ENCODE measurements around the gene CASP10. TPM values are rescaled to one million over a fixed set of nuclear protein-coding genes. Genes with fewer than 3 reads are reported as not detected.

Gene CASP10
- total RNA-seq, 1 donor from 2014 or later: 2.6 TPM

GRCh38 chr2:201150454-201151020, 32.4 kb upstream of the CASP10 start:
- Histone ChIP-seq H3K4me3 (ENCODE audit: low read depth, low read length) (no peak overlapping the region), H3K36me3 (ENCODE audit: control insufficient read depth, insufficient read depth, low read length) (peaks cover 17% of the 10 kb centered on the region), H3K27me3 (ENCODE audit: control insufficient read depth, insufficient read depth, low read length) (no peaks in the 10 kb centered on the region)
- DNase-seq (ENCODE audit: low read depth) (no peak), FAIRE-seq (no peak)
- TF ChIP-seq CTCF (IDR thresholded peaks at IDR 0.05; ENCODE audit: insufficient read depth, low read length, severe bottlenecking): no peak

- TF ChIP-seq CTCF (IDR thresholded peaks at IDR 0.05; ENCODE audit: insufficient read depth, low read length, severe bottlenecking): no peak
- no peak for FAIRE-seq
- Histone ChIP-seq H3K36me3 (ENCODE audit: control insufficient read depth, insufficient read depth, low read length) (peaks cover 19% of the 10 kb centered on the region), H3K4me3 (ENCODE audit: low read depth, low read length) (no peak overlapping the region), H3K27me3 (ENCODE audit: control insufficient read depth, insufficient read depth, low read length) (no peaks in the 10 kb centered on the region)
- peak; percentile 94 for DNase-seq (ENCODE audit: low read depth)
Measured at GRCh38 chr2:201151127-201151981, 31.6 kb upstream of the CASP10 start.

- FAIRE-seq: no peak
- H3K36me3 ChIP-seq (ENCODE audit: control insufficient read depth, insufficient read depth, low read length): peaks cover 16% of the 10 kb centered on the region
Measured at GRCh38 chr2:201152517-201152916, 30.4 kb upstream of the CASP10 start.

GRCh38 chr2:201152999-201153815, 29.7 kb upstream of the CASP10 start:
- Histone ChIP-seq H3K36me3 (ENCODE audit: control insufficient read depth, insufficient read depth, low read length) (peaks cover 16% of the 10 kb centered on the region), H3K27me3 (ENCODE audit: control insufficient read depth, insufficient read depth, low read length) (no peaks in the 10 kb centered on the region), H3K4me3 (ENCODE audit: low read depth, low read length) (no peak overlapping the region)
- DNase-seq (ENCODE audit: low read depth) (no peak), FAIRE-seq (no peak)
- TF ChIP-seq CTCF (IDR thresholded peaks at IDR 0.05; ENCODE audit: insufficient read depth, low read length, severe bottlenecking): no peak

More at GRCh38 chr2:201152517-201152916, 30.4 kb upstream of the CASP10 start:
- no peak for DNase-seq (ENCODE audit: low read depth)
- TF ChIP-seq CTCF (IDR thresholded peaks at IDR 0.05; ENCODE audit: insufficient read depth, low read length, severe bottlenecking): no peak
- Histone ChIP-seq H3K27me3 (ENCODE audit: control insufficient read depth, insufficient read depth, low read length) (no peaks in the 10 kb centered on the region), H3K4me3 (ENCODE audit: low read depth, low read length) (no peak overlapping the region)

GRCh38 chr2:201154615-201155399, 28.1 kb upstream of the CASP10 start:
- H3K36me3 ChIP-seq (ENCODE audit: control insufficient read depth, insufficient read depth, low read length): peaks cover 18% of the 10 kb centered on the region
- H3K4me3 ChIP-seq (ENCODE audit: low read depth, low read length): no peak overlapping the region
- FAIRE-seq (no peak), DNase-seq (ENCODE audit: low read depth) (no peak)
- TF ChIP-seq CTCF (IDR thresholded peaks at IDR 0.05; ENCODE audit: insufficient read depth, low read length, severe bottlenecking): no peak
- H3K27me3 ChIP-seq (ENCODE audit: control insufficient read depth, insufficient read depth, low read length): no peaks in the 10 kb centered on the region
